Measurements from ENCODE around the gene ELFN2.
A peak's percentile ranks its signal among the peaks of the same experiment; 100 is the strongest.

DNA sequence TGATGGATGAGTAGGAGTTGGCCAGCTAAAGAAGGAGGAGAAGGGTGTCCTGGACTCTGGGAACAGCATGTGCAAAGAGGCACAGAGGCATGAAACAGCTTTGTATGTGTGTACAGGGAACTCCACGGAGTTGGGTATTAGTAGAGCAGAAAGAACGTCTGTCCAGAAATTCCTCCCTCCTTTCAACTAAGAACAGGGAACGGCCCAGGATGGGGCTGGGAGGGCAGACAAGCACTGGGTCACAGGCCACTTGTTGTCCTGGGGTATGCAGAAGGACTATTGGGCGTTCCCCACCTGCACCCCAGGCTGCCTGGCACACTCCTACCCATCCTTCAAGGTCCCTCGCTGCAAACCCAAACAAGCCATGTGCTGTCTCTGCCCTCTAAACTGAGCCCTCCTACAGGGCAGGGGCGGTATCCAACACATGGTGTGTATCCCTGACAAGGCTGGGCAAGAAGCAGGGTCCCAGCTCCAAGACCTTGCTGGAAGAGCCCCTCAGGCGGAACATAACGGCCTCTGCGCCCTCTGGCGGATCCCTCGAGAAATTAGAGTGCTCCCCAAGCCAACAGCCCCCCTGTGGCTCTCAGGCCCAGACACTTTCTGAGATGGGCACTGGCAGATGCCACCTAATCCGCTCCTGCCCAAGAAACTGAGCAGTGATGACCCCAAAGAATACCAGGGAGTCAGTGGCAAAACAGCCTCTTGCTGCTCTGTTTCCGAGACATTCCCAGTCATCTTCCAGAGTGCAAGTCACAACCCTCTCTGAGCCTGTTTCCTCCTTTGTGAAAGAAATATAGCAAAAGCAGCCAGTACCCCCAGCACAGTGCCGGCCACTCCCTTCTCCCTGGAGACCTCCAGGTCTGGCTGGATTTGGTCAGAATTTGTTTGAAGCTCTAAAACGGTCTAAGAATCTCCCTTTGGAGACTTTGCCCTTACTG, 1.6 kb upstream of the ELFN2 start:
- TF ChIP-seq, protein P1, sequence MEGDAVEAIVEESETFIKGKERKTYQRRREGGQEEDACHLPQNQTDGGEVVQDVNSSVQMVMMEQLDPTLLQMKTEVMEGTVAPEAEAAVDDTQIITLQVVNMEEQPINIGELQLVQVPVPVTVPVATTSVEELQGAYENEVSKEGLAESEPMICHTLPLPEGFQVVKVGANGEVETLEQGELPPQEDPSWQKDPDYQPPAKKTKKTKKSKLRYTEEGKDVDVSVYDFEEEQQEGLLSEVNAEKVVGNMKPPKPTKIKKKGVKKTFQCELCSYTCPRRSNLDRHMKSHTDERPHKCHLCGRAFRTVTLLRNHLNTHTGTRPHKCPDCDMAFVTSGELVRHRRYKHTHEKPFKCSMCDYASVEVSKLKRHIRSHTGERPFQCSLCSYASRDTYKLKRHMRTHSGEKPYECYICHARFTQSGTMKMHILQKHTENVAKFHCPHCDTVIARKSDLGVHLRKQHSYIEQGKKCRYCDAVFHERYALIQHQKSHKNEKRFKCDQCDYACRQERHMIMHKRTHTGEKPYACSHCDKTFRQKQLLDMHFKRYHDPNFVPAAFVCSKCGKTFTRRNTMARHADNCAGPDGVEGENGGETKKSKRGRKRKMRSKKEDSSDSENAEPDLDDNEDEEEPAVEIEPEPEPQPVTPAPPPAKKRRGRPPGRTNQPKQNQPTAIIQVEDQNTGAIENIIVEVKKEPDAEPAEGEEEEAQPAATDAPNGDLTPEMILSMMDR (conservative IDR thresholded peaks at IDR 0.05 in 1 of 2, IDR thresholded peaks at IDR 0.05 in 1 of 2; ENCODE audit: extremely low read depth in 1 of 2, insufficient read depth in 1 of 2, low read depth in 1 of 2, low read length in 2 of 2): peak; percentile 49 to 65
- no peak for TF ChIP-seq EZH2 (IDR thresholded peaks at IDR 0.05; ENCODE audit: borderline replicate concordance, low read length)
